Activated T-cell treated with anti-CD3 and anti-CD28 coated beads, Interleukin-2, amount 50 U/mL, for 48 hours (primary cell): ENCODE measurements around the gene SYNPO2.

ENCODE experiments used
- DNase-seq, 2 experiments: peaks; one replicate each; pipeline ENCODE4 v3.0.0-alpha.2; 2020

SYNPO2 gene

DNA sequence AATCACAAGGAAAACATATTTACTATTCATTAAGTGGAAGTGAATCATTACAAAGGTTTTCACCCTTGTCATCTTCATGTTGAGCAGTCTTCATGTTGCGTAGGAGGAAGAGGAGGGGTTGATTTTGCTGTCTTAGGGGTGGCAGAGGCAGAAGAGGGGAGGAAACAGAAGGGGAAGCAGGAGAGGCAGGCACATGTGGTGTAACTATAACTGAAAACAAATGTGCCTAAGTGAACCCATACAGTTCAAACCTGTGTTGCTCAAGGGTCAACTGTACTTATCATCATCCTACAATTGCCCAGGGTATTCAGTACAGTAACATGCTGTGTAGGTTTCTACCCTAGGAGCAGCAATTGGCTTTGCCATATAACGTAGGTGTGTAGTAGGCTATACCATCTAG lies 47.2 kb downstream of the SYNPO2 start:
- DNase-seq = no peak

DNA sequence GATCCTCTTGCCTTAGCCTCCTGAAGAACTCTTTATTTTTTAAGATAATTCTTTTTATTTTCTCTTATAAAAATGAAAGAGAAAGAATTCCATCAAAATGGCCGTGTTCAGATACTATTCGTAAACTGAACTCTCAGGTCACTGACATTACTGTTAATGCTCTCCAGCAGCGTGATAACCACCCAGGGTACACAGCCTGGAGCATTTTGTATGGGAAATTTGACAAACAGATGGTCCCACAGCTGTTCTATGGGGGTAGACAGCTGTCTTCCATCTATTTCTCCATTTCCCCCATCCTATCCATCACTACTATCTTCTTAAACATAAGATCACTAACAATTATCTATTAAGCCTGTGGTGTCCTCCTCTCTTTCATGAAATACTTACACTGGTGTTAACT lies 47.8 kb downstream of the SYNPO2 start:
- no peak for DNase-seq

DNA sequence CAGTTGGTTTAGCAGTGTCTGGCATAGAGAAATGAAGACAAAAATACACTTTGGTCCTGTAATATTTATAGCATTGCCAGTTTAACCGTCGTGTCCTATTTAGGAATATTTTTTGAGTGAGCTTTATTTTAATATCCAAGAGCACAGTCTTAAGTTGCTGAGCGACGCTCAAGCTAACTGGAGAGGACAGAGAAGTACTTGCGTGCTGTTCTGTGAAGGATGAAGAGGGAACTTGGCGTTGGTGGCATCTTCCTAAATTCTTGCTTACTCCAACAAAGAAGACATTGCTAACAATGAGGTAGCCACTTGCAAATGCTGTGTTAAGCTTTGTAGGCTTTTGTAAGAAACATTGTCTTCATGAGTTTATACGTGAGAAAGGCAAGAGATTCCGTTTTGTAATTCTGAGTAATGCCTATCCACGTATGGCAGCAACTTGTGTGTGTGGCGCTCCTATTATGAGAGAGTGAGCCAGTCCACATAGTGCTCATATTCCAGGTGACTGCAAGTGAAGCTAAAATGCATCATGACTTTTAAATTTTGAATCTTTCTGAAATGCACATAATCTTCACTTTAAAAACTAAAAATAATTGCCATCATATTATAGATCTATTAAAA lies 50.6 kb downstream of the SYNPO2 start:
- no peak for DNase-seq

DNA sequence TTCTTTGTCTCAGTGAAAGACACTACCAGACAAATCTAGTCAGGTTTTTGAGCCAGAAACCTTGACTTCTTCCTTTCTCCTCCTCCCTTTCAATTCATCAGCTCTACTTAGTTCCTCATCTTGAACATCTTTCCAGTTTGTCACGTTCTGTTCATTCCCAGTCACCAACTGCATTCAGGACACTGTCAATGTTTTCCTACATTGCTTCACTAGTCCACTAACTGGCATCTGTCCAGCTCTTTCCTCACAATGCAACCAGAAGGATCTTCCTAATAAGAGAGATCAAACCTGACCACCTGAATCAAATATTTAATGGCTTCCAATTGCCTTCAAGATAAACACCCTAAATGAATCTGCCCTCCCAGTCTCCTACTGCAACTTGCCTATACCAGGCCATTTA lies 52.5 kb downstream of the SYNPO2 start:
- no peak for DNase-seq

DNA sequence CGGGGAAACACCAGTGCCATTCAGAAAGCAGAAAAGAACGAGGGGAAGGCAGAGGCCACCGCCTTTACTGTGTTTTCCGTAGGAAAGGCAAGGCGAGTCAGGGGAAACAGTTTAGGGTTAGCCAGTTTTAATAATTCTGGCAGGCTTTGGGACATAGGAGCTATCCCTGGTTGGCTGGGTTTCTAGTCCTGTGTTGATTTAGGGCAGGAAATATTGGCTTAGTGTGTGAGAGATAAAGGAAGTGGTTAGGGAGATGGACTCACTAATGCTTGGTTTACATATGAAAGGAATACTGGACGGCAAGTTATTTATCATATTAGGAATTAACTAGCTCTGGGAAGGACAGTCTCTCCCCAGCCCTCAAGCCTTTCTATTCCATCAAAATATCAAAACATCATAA lies 53.1 kb downstream of the SYNPO2 start:
- no peak for DNase-seq

DNA sequence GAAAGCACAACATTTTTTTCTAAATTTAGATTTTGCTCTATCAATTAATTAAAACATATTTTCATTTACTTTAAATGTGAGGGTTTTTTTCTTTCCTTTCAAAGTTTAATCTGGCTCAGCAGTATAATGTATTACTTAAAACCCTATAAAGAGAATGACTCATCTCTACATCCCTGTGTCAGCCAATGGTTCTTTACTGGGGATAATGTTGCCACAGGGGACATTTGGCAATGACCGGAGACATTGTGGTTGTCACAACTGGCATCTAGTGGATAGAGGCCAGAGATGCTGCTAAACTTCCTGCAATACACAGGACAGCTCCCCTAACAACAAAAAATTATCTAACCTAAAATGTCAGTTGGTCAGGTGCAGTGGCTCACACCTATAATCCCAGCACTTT lies 53.8 kb downstream of the SYNPO2 start:
- no peak for DNase-seq

DNA sequence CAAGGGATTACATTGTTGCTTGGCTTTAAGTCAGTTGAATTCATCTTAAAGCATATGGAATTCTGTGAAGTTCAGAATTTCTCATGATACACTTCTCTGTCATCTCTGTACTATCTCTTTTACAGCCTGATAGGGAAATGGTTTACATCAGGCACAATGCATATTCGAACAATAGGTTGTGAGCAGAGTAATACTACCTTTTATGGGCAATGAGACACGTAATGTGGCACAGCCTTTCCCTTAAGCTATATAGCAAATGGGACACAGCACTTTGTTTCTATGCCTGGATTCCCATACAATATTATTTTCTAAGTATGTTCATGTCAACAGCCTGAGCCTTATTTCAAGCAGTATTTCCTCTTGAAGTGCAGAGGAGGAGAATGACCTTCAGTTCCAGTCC lies 58.4 kb downstream of the SYNPO2 start:
- no peak for DNase-seq

DNA sequence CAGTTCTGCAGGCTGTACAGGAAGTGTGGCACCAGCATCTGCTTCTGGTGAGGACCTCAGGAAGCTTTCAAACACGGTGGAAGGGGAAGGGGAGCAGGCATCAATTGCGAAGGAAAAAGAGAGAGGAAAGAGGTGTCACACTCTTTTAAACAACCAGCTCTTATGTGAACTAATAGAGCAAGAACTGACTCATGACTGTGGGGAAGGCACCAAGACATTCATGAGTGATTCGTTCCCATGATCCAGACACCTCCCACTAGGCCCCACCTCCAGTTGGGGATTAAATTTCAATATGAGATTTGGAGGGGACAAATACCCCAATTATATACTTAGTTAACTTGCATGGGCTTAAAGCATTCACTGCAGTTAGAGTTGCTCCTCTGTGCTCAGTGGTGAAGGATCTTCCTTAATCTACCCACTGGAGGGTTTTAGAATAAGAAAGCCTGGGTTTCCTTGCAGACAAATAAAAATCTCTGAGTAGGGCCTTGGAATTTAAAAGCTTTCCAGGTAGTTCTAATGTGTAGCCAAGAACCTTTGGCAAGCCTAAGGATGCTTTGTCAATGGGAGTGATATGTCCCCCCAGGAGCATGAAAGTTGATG lies 60.0 kb downstream of the SYNPO2 start:
- DNase-seq = no peak

DNA sequence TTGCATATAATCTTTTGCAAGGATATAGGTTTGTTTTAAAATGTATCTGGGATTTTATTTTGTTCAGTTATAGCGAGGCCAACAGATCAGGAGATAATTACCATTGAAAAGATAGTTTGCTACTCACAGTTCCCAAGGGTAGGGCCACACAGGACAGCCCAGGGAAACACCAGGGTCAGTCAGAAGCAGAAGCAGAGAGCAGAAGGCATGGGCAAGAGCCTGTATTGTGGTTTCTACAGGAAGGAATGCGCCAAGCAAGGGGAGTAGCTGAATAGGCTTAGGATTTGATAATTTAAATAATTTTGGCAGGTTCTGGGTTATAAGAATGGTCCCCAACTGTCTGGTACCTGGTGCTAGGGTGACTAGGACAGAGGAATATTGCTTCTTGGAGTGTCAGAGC lies 61.6 kb downstream of the SYNPO2 start:
- no peak for DNase-seq

DNA sequence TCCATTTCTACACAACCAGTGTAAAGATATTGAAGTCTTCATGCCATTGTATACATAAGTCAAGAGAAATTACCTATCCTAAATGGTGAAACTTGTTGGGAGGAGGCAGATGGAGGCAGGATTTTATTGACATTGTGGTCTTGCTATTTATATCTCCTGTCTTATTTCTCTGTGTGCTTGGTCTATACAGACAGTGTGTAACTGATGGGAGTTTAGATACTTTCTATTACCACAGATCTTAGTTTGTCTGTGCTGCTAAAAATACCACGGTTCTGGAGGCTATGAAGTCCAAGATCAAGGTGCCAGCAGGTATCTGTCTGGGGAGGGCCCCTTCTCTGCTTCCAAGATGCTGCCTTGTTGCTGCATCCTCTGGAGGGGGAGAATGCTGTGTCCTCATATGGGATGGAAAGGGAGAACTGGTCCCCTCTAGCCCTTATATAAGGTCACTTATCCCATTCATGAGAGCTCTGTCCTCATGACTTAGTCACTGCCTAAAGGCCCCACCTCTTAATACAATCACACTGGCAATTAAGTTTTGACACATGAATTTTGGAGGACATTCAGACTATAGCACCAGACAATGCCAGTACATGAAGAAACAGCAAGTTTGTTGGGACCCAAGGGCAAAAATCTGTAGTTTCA lies 62.4 kb downstream of the SYNPO2 start:
- DNase-seq = no peak

DNA sequence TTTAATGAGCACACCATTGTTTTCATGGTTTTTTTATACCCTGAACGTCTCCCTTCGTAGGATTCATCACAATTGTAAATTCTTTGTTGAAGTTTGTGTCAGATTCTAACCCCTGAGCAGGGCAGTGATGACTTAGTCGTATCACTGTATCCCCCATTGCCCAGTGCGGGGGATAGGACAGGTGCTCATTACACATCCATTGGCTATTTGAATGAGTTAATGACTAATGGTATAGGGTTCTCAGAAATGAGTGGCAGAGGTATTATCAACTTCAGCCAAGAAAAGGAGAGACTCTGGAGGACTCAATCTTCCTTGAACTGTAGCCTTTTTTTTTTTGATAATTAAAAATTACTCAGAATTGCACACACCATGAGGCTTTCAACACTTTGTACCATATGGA lies 64.6 kb downstream of the SYNPO2 start:
- DNase-seq = no peak

DNA sequence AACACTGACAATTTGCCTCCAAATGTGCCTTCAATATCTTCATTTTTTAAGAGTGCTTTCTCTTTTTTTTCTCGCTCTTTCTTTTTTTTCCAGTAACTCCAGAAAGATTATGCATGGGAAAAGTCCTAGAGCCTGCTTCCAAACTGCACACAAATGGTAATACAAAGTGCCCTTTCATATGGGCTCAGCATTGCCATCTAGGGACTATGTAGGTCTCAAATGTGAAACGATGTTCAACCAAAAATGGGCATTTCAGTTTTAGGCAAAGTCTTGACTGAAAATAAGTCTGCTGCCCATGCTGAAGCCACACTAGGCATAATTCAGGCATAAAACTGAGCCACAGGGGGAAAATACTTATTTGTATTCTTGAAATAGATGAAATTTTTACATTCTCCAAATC lies 65.6 kb downstream of the SYNPO2 start:
- DNase-seq = no peak

DNA sequence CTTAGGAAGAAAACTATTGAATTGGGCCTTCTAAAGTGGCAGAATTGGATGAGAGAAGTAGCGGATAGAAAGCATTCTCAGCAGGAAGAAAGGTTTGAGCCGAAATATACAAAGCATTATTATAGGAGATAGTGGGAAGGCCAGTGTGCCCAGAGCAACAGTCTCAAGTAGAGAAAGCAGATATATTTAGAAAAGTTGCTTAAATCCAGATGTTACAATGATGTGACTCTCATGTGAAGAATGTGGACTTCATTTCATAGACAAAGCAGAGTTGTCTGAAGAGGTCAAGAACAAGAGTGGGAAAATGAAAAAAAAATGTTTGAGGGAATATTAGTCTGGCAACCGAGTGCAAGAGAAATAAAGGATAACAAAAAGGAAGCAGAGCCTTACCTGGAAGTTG lies 66.9 kb downstream of the SYNPO2 start:
- no peak for DNase-seq

DNA sequence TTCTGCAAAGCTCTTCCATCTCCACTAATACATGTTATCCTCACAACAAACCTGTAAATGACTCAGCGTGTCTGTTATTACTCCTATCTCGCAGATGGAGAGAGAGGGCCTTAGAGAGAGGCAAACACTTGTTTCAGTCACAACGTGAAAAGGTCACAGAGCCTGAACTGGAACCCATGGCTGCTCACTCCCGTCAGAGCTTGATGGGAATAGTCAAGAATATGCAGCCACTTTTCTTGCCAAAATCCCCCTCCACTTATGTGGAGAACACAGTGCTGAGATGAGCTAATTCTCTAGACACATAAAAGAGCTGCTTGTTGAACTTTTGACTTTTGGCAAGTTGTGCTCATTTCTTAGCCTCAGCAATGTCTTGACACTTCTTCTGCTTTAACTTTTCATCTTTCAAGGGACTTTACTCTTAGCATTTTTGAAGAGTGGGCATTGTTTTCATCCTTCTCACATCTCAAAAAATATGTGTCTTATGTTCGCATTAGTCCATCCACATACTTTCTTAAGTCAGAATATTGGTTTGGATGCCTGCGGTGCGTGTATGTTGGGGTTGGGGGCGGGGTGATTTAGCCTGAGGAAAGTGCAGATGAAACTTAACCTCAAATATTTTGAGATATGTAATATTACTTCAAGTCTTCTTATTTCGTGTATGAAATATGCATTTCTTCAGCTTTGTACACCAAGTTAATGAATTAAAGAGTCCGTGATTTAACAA lies 69.2 kb downstream of the SYNPO2 start:
- DNase-seq = no peak

DNA sequence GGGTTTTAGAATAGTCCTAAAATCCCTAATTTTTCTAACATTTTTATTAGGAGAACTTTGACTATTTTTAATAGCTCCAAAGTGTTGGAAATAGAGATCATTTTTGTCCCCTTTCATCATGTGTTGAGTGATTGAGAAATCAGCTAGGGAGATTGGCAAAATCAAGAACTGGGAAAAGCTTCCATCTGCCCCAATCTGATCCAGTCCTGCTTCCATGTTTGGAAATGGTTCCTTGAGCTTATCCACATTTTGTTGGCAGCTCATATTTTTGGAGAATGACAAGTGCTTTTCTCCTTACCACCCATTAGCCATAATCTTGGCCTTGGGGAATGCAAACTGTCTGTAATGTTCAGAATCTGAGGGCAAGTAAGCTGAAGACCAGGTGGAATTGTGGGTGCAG lies 73.9 kb downstream of the SYNPO2 start:
- DNase-seq = no peak

DNA sequence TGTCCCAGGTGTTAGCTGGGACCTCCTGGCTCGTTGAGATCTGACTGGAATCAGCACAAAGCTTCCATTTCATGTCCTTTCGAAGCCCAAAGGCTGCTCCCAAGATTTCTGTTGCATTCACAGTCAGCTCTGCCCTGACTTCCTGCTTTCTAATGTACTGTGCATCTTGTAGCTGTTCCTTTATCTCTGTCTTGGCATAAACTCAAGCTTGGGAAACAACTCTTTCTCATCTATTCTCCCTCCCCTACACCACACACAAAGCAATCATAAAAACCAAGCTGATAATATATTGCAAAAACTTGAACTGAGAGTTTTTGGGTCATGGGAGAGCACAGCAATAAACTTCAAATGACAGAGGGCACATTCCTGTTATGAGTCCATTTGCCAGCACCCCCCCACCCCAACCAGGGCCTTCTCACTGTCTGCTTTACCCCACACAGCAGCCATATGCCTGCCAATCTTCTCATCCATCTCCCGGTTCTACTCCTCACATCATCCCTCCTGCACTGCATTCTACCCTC lies 76.3 kb downstream of the SYNPO2 start:
- DNase-seq = no peak

DNA sequence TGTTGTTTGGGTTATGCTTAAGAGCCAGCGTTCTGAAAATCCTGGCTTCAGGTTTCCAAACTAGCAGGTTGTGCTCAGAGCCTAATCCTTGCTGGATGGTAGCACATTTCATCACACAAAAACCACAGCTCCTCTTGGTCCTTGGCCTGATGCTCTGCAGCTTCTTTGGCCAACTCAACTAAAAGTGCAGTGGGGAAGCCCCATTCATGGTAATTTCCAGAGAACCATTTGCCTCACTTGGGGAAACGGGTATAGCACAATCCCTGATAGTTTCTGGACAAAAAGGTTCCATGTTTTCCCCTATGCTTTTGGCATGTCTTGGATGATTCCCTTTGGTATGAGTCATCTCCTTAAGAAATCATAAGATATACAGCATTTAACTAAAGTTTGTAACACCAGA lies 78.7 kb downstream of the SYNPO2 start:
- DNase-seq = no peak

DNA sequence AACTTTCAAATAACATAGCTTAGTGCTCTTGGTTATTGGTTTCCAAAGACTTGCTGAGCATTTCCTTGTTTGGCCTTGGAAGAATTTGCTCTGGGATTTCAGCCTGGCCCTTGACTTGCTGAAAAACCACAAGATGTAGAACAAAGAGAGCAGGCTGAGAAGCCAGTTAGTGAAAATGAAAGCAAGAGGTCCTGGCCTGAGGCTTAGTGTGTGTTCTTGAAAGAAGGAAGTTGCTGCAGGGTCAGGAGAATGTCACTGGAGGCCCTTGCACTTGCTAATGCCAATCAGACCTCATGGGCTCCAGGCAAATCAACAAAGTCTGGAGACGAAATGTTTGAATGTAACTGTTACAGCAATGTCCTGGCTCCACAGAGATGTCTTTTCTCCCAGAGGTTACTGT lies 79.4 kb downstream of the SYNPO2 start:
- no peak for DNase-seq

DNA sequence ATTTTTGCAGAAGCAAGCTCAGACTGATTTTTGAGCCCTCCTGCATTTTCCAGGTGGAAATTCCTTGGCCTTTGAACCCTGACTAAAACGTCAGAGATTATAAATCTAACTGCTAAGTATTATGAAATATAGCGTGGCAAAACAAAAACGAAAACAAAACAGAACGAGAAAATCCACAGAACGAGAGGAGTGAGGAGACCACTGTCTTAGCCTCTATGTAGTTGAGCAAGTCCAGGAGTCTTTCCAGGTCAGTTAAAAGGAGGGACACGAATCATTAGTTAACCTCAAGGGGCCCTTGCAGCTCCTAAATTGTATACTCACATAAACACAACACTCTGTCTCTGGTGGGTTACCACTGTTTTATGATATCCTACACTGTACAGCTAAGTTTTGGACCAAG lies 80.2 kb downstream of the SYNPO2 start:
- DNase-seq = no peak

DNA sequence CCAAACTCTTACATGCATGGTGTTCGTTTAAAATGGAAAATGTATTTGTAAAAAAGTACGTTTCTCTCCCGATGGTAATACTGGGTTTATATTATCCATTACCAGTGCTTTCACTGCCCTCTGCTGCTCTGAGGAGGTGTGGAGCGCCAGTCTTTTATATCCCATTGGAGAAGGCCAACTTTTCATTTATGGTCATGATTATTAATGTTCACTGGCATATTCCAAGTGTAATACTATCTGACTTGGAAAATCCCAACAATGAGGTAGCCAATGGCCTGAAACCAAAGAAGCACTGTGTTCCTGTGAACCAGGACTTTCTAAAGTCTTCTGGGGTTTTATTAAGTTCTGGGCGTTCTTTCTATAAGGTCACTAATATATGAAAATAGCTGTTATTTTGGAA lies 80.7 kb downstream of the SYNPO2 start:
- DNase-seq = no peak

DNA sequence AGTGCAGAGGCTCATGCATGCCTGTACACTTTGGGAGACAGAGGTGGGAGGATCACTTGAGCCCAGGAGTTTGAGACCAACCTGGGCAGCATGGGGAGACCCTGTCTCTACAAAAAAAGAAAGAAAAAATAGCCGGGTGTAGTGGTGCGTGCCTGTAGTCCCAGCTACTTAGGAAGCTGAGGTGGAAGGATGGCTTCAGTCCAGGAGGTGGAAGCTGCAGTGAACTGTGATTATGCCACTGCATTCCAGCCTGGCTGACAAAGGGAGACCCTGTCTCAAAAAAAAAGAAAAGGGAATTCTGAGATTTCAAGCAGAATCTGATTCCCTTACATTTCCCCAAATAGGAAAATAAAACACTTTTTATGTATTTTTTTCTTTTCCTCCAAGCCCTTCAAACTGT lies 83.5 kb downstream of the SYNPO2 start:
- no peak for DNase-seq

DNA sequence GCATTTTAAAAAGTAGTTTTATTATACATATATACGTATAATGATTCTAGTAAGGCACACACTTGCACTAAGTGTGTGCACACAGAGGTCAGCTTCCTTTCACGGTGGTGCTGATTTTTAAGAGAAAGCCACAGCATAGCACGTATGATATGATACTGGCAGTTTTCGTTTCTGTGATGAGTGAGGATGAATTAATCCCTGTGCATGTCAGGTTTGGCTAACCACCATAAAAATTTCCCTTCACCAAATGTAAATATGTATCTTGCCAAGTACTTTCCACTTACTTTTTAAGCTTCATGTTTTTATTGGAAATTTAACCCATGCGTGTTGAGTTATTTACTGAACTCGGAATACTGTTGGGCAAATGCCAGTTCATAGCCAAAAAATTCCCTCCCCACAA lies 84.6 kb downstream of the SYNPO2 start:
- no peak for DNase-seq

DNA sequence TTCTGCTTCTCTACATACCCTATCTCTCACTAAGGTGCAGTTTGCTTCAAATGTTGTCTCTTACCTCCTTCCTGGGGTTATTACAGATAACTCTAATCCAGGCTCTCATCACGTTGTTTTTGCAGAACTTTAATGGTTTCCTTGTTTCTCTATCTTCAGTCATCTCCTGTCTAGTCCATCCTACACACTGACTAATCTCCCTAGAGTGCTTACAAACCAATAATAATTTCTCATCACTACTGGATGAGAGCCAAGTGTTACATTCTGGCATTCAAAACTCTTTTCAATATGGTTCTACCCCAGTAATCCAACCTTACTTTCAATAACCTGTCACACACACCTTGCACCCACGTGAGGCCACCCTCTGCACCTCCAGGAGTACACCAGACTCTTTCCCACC lies 86.1 kb downstream of the SYNPO2 start:
- no peak for DNase-seq
